Psoas muscle (tissue), 8 donors: ENCODE data around the gene ENTR1. TPM values are rescaled to one million over a fixed set of nuclear protein-coding genes. Genes with fewer than 3 reads are reported as not detected.

Experiments used
- ATAC-seq, 4 donors: fragments of 200-7000 bp; cut with Tn5 transposase; one replicate each; pipeline ENCODE4 v1.9.1; 2020; ENCODE audit warnings: moderate library complexity in 3 of 4, mild to moderate bottlenecking in 2 of 4
- DNase-seq, 2 donors: peaks; one replicate each; pipeline ENCODE4 v3.0.0-alpha.2; 2020
- H3K27ac ChIP-seq: fragments of 200-600 bp; one replicate; pipeline ENCODE4 v1.8.0; 2022
- H3K27me3 ChIP-seq, 3 donors: fragments of 200-600 bp in 1 of 3; one replicate each; pipeline versions ENCODE4 v1.6.1 to v1.8.0; 2013 to 2022; ENCODE audit warnings: low read length in 2 of 3, mild to moderate bottlenecking in 2 of 3, moderate library complexity in 1 of 3; ENCODE audit not compliant: insufficient read depth in 3 of 3
- H3K36me3 ChIP-seq, 2 donors: fragments of 200-600 bp in 1 of 2; one replicate each; pipeline versions ENCODE4 v1.6.1 to v1.8.0; 2013 to 2022; ENCODE audit warnings: low read depth in 1 of 2, mild to moderate bottlenecking in 1 of 2, moderate library complexity in 1 of 2; ENCODE audit not compliant: insufficient read depth in 1 of 2
- H3K4me1 ChIP-seq: fragments of 200-600 bp; one replicate; pipeline ENCODE4 v1.8.0; 2022
- H3K4me3 ChIP-seq: fragments of 200-600 bp; one replicate; pipeline ENCODE4 v1.8.0; 2022; ENCODE audit warnings: mild to moderate bottlenecking
- H3K9me3 ChIP-seq: fragments of 200-600 bp; one replicate; pipeline ENCODE4 v1.8.0; 2022
- CTCF ChIP-seq: fragments of 200-600 bp; IDR thresholded peaks from one replicate; pipeline ENCODE4 v1.8.0; 2022; ENCODE audit warnings: antibody characterized with exemption
- WGBS, 3 donors: extraction: QIAGEN DNeasy Blood & Tissue Kit; methylation state at CpG; one replicate each; pipeline versions ENCODE4 v1.1.6 to v1.1.7; 2013; 5-methylcytosine and 5-hydroxymethylcytosine counted together
- intact Hi-C, 2 donors: fragments of 100-400 bp; cut with DNase I; formaldehyde crosslinking; loops; one replicate each; pipeline versions ENCODE4 v1.11.0 to v1.14.2; 2022
- polyA plus RNA-seq, 3 donors: library from polyadenylated mRNA; stranded (reverse); fragments of 200-250 nt; gene quantifications; one replicate each; pipeline ENCODE4 v1.2.3, GENCODE V29; 2013
- total RNA-seq, 4 donors: library from RNA; stranded (reverse); fragmentation: NEBNext Ultra II Directional in 2 of 4; extraction: Animal tissue kit (Norgen Biotek cat#: 25700) in 2 of 4; gene quantifications; one replicate each; pipeline versions ENCODE4 v1.2.1 to v1.2.4, GENCODE V29; 2021 to 2023
- donor health status: healthy with polysubstance abuse.
- donor health status: DM: no; HTN: no; CAD: no; lungs with moderate emphysema.
- donor health status: Bipolar disorder and iron deficiency.
- donor health status: healthy.
- donor health status: DM: yes; HTN: yes; CAD: no.
- donor health status: DM: no; HTN: no; CAD: no.
- donor health status: DM: no; HTN: no; CAD: no.
- donor health status: DM: yes; HTN: yes; CAD: no.

Gene ENTR1
- total and polyA plus RNA-seq, 7 donors: 16.0 to 53.0 (median 34.2) TPM

DNA sequence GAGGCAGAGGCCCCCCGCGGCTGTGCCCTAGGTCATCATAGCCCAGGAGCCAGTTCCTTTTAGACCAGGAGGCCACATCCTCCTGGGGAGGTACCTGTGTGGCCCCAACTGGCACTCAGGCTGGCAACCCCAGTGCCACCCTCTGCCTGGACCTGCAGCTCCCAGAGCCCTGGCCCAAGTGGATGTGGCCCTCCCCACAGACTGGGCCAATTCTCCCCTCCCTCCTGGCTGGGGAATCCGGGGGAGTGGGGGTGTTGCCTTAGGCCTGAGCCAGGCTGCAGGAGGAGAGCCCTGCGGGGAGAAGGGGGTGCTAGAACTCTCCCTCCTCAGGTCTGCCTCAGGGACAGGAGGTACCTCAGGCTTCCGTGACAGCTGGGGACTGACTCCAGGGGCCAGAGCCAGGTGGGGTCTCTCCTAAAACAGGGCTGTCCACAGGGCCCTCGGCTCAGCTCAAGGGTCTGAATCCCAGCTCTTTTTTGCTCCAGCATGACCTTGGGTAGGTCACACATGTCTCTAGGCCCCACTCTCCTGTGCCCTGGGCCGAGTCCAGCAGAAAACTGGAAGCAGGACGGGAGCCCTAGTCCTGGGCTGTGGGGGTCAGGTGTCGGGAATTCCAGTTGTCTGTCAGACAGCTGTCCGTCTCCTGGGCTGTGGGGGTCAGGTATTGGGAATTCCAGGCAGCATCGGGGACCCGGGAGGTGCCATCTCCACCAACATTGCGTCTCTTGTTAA lies 56.5 kb downstream of the ENTR1 start:
- ATAC-seq (no peak), DNase-seq (no peak)
- H3K27ac ChIP-seq: no peak overlapping the region
- H3K9me3 ChIP-seq: no peaks in the 10 kb centered on the region
- H3K27me3 ChIP-seq: peaks cover 0 to 16% (median under 1%) of the 10 kb centered on the region in 3 donors
- intact Hi-C loops: no loop called here
- no peak overlapping the region for H3K4me3 ChIP-seq
- WGBS, 3 donors: 56 to 73% (median 65%) methylated on average over 11 to 13 of the region's 13 CpGs
- TF ChIP-seq CTCF: no peak
- no peaks in the 10 kb centered on the region for H3K4me1 ChIP-seq
- no peaks in the 10 kb centered on the region for H3K36me3 ChIP-seq

DNA sequence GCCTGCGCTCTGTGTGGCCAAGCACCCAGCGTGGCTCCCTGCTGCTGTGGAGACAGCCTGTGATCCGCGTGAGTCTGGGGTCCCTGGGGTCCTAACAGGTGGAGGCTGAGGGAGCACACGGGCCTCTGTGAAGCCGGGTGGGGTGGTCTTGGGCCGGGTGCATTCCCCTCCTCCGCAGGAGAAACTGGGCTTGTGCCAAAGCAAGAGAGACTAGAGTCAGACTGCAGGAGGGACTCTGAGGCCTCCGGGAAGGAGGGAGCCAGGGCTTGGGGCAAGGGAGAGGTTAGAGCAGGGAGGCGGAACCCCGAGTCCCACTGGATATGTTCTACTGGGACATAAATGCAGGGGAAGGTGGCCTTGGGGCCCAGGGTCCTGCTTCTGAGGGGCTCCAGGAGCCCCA lies 57.3 kb downstream of the ENTR1 start:
- no peaks in the 10 kb centered on the region for H3K9me3 ChIP-seq
- WGBS, 3 donors: 79 to 80% (median 80%) methylated on average over 11 of the region's 11 CpGs
- no peaks in the 10 kb centered on the region for H3K4me1 ChIP-seq
- peaks cover 0 to 18% (median 2%) of the 10 kb centered on the region in 3 donors for H3K27me3 ChIP-seq
- TF ChIP-seq CTCF: no peak
- intact Hi-C loops: no loop called here
- no peak overlapping the region for H3K4me3 ChIP-seq
- no peak for DNase-seq
- H3K27ac ChIP-seq: no peak overlapping the region
- no peaks in the 10 kb centered on the region for H3K36me3 ChIP-seq
- ATAC-seq: no peak

DNA sequence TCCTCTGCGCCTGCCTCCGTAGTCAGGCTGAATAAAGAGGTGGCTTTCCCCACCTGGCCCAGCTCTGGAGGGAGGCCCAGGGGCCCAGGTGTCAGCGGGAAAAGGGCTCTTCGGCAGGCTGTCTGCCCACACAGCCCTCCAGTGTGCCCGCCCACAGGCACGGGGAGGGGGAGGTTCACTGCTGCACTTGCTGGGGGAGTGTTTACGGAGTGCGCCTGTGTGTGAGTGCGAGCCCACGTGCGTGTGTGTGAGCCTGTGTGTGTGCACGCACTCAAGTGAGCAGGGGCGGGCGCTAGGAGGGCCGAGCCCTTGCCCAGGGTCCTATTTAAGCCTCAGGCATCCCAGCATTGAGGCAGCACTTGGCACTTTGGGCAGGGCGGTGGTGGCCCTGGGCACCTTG lies 57.7 kb downstream of the ENTR1 start:
- Histone ChIP-seq H3K9me3 (no peaks in the 10 kb centered on the region), H3K36me3 (no peaks in the 10 kb centered on the region), H3K27ac (no peak overlapping the region), H3K4me3 (no peak overlapping the region), H3K27me3 (peaks cover 0 to 22% (median 2%) of the 10 kb centered on the region in 3 donors), H3K4me1 (no peaks in the 10 kb centered on the region)
- intact Hi-C loops: no loop called here
- no peak for ATAC-seq
- TF ChIP-seq CTCF: no peak
- WGBS, 3 donors: 82 to 85% (median 82%) methylated on average over 16 of the region's 16 CpGs
- no peak for DNase-seq

Other genes with a start within 250 kb of the ENTR1 start
- not detected for gene LHX3, start 205.5 kb downstream of the ENTR1 start, total RNA-seq
- gene LHX3, start 205.5 kb downstream of the ENTR1 start, polyA plus RNA-seq: not detected
- gene QSOX2, start 164.8 kb downstream of the ENTR1 start, total RNA-seq: 1 to 10 TPM; 3.8 to 6.7 (median 5.4) TPM
- gene QSOX2, start 164.8 kb downstream of the ENTR1 start, polyA plus RNA-seq: 1 to 10 TPM; 3.6 to 7.5 (median 5.6) TPM
- gene CCDC187, start 106.5 kb downstream of the ENTR1 start, total RNA-seq: not detected
- not detected for gene CCDC187, start 106.5 kb downstream of the ENTR1 start, polyA plus RNA-seq
- 1 to 10 TPM; 1.3 to 2.3 (median 1.7) TPM for gene GPSM1, start 83.1 kb downstream of the ENTR1 start, total RNA-seq
- gene GPSM1, start 83.1 kb downstream of the ENTR1 start, polyA plus RNA-seq: under 1 TPM; 0.34 to 0.96 (median 0.52) TPM
- 10 to 100 TPM in 3 of 4 donors, 1 to 10 TPM in 1; 8.2 to 29.6 (median 21.1) TPM for gene DNLZ, start 46.9 kb downstream of the ENTR1 start, total RNA-seq
- gene DNLZ, start 46.9 kb downstream of the ENTR1 start, polyA plus RNA-seq: 10 to 100 TPM; 18.5 to 40.7 (median 18.7) TPM
- 1 to 10 TPM in 1 of 4 donors, under 1 TPM in 3; 0.26 to 1.1 (median 0.71) TPM for gene CARD9, start 36.9 kb downstream of the ENTR1 start, total RNA-seq
- gene CARD9, start 36.9 kb downstream of the ENTR1 start, polyA plus RNA-seq: under 1 TPM; 0.39 to 0.56 (median 0.51) TPM
- 1 to 10 TPM; 3.5 to 4.9 (median 4.5) TPM for gene SNAPC4, start 10.4 kb downstream of the ENTR1 start, total RNA-seq
- gene SNAPC4, start 10.4 kb downstream of the ENTR1 start, polyA plus RNA-seq: 1 to 10 TPM; 3.1 to 6.5 (median 5.1) TPM
- 10 to 100 TPM; 52.4 to 68.7 (median 60.6) TPM for gene PMPCA, start within 50 bp of the ENTR1 start, total RNA-seq
- 100 to 1,000 TPM in 1 of 3 donors, 10 to 100 TPM in 2; 42.4 to 116 (median 97.5) TPM for gene PMPCA, start within 50 bp of the ENTR1 start, polyA plus RNA-seq
- 1 to 10 TPM; 4.9 to 9.6 (median 7.4) TPM for gene INPP5E, start 29.2 kb upstream of the ENTR1 start, total RNA-seq
- gene INPP5E, start 29.2 kb upstream of the ENTR1 start, polyA plus RNA-seq: 1 to 10 TPM; 4.7 to 5.3 (median 4.8) TPM
- 10 to 100 TPM; 31.5 to 40.0 (median 37.0) TPM for gene SEC16A, start 72.4 kb upstream of the ENTR1 start, total RNA-seq
- 10 to 100 TPM; 22.3 to 27.6 (median 26.1) TPM for gene SEC16A, start 72.4 kb upstream of the ENTR1 start, polyA plus RNA-seq
- gene NOTCH1, start 135.4 kb upstream of the ENTR1 start, total RNA-seq: 10 to 100 TPM in 3 of 4 donors, 1 to 10 TPM in 1; 8.7 to 15.4 (median 12.3) TPM
- 1 to 10 TPM; 1.8 to 3.8 (median 2.9) TPM for gene NOTCH1, start 135.4 kb upstream of the ENTR1 start, polyA plus RNA-seq